Astrocyte (in vitro differentiated cells and primary cell): ENCODE results near the gene UGT3A1. TPM values are rescaled to one million over a fixed set of nuclear protein-coding genes. Genes with fewer than 3 reads are reported as not detected.

ENCODE experiments used
- DNase-seq: peaks from one replicate; pipeline ENCODE4 v3.0.0-alpha.2; 2010; ENCODE audit warnings: low read depth
- FAIRE-seq: peaks from 2 replicates; lab custom pipeline; 2011; peaks lifted over from hg19 to GRCh38; lab: Jason Lieb, UNC
- H2AFZ ChIP-seq: 2 replicates; pipeline ENCODE4 v1.6.0; 2012; ENCODE audit warnings: low read depth, low read length, inconsistent platforms
- H3K27ac ChIP-seq: 2 replicates; pipeline ENCODE4 v1.5.1; 2011; ENCODE audit warnings: low read depth, low read length, inconsistent platforms
- H3K27me3 ChIP-seq: 2 replicates; pipeline ENCODE4 v1.6.0; 2011; ENCODE audit warnings: low read length, inconsistent platforms; ENCODE audit not compliant: insufficient read depth
- H3K36me3 ChIP-seq: 2 replicates; pipeline ENCODE4 v1.5.1; 2011; ENCODE audit warnings: low read length, inconsistent platforms; ENCODE audit not compliant: insufficient read depth
- H3K4me1 ChIP-seq: 2 replicates; pipeline ENCODE4 v1.5.1; 2011; ENCODE audit warnings: low read length, inconsistent platforms; ENCODE audit not compliant: insufficient read depth
- H3K4me2 ChIP-seq: 2 replicates; pipeline ENCODE4 v1.6.0; 2012; ENCODE audit warnings: low read length, inconsistent platforms
- H3K4me3 ChIP-seq: 2 replicates; pipeline ENCODE4 v1.5.1; 2011; ENCODE audit warnings: low read depth, mild to moderate bottlenecking, low read length, inconsistent platforms; ENCODE audit not compliant: insufficient read depth
- H3K79me2 ChIP-seq: 2 replicates; pipeline ENCODE4 v1.6.0; 2012; ENCODE audit warnings: mild to moderate bottlenecking, low read length, inconsistent platforms; ENCODE audit not compliant: insufficient read depth
- H3K9ac ChIP-seq: 2 replicates; pipeline ENCODE4 v1.6.0; 2012; ENCODE audit warnings: mild to moderate bottlenecking, low read length, inconsistent platforms
- H3K9me3 ChIP-seq: 2 replicates; pipeline ENCODE4 v1.5.1; 2012; ENCODE audit warnings: low read depth, mild to moderate bottlenecking, low read length, inconsistent platforms; ENCODE audit not compliant: insufficient read depth
- H4K20me1 ChIP-seq: 2 replicates; pipeline ENCODE4 v1.6.0; 2012; ENCODE audit warnings: low read length, inconsistent platforms; ENCODE audit not compliant: insufficient read depth
- H3K27ac Mint-ChIP-seq: one replicate; pipeline ENCODE4 v1.8.0; 2021; ENCODE audit warnings: mild to moderate bottlenecking, mixed read lengths; ENCODE audit not compliant: unreplicated experiment
- H3K27me3 Mint-ChIP-seq: one replicate; pipeline ENCODE4 v1.8.0; 2021; ENCODE audit warnings: low read depth, mixed read lengths; ENCODE audit not compliant: unreplicated experiment
- H3K36me3 Mint-ChIP-seq: one replicate; pipeline ENCODE4 v1.8.0; 2021; ENCODE audit warnings: low read depth, mixed read lengths; ENCODE audit not compliant: unreplicated experiment
- H3K4me1 Mint-ChIP-seq: one replicate; pipeline ENCODE4 v1.8.0; 2021; ENCODE audit warnings: low read depth, mixed read lengths; ENCODE audit not compliant: unreplicated experiment
- H3K4me3 Mint-ChIP-seq: one replicate; pipeline ENCODE4 v1.8.0; 2021; ENCODE audit warnings: mild to moderate bottlenecking, moderate library complexity, mixed read lengths; ENCODE audit not compliant: unreplicated experiment
- H3K9me3 Mint-ChIP-seq: one replicate; pipeline ENCODE4 v1.8.0; 2021; ENCODE audit warnings: mild to moderate bottlenecking, mixed read lengths; ENCODE audit not compliant: unreplicated experiment
- CTCF ChIP-seq: IDR thresholded peaks from 2 replicates; pipeline ENCODE4 v1.5.1; 2011; ENCODE audit warnings: low read depth, mild to moderate bottlenecking, inconsistent platforms, low read length, moderate library complexity; ENCODE audit not compliant: insufficient read depth
- EZH2 ChIP-seq: IDR thresholded peaks from 2 replicates; pipeline ENCODE4 v1.6.1; 2012; ENCODE audit warnings: mild to moderate bottlenecking, low read length, inconsistent platforms; ENCODE audit not compliant: insufficient read depth
- total RNA-seq: library from RNA; stranded (reverse); gene quantifications from 2 replicates; pipeline ENCODE4 v1.2.1, GENCODE V29; 2021

Gene UGT3A1
- total RNA-seq, 1 donor from 2014 or later, result 0.14 TPM

- FAIRE-seq, result no peak
- no peak for DNase-seq
- Histone ChIP-seq H2AFZ (no peak overlapping the region), H3K9me3 (peaks cover 6% of the 10 kb centered on the region), H3K79me2 (no peaks in the 10 kb centered on the region), H3K4me1 (no peaks in the 10 kb centered on the region), H3K9ac (no peak overlapping the region), H3K4me3 (no peak overlapping the region), H3K4me2 (no peak overlapping the region), H3K27ac (no peak overlapping the region), H4K20me1 (no peaks in the 10 kb centered on the region), H3K27me3 (no peaks in the 10 kb centered on the region), H3K36me3 (no peaks in the 10 kb centered on the region)
- Mint-ChIP-seq H3K27me3 (no peaks in the 10 kb centered on the region), H3K27ac (no peak overlapping the region), H3K9me3 (peaks cover 10% of the 10 kb centered on the region), H3K4me3 (no peak overlapping the region), H3K36me3 (peaks cover 2% of the 10 kb centered on the region), H3K4me1 (no peaks in the 10 kb centered on the region)
- no peak for TF ChIP-seq CTCF
- TF ChIP-seq EZH2, result no peak
Observed at GRCh38 chr5:36009698-36010097, 18.5 kb upstream of the UGT3A1 start.

- H3K4me3 Mint-ChIP-seq, result no peak overlapping the region
- peaks cover 6% of the 10 kb centered on the region for H3K9me3 ChIP-seq
- H3K36me3 Mint-ChIP-seq, result peaks cover 2% of the 10 kb centered on the region
- TF ChIP-seq CTCF (no peak), EZH2 (no peak)
- H3K4me1 Mint-ChIP-seq, result no peaks in the 10 kb centered on the region
- no peak overlapping the region for H3K9ac ChIP-seq
- H4K20me1 ChIP-seq, result no peaks in the 10 kb centered on the region
- no peaks in the 10 kb centered on the region for H3K27me3 ChIP-seq
- H3K9me3 Mint-ChIP-seq, result peaks cover 1% of the 10 kb centered on the region
- no peak for DNase-seq
- no peaks in the 10 kb centered on the region for H3K36me3 ChIP-seq
- H3K27ac Mint-ChIP-seq, result no peak overlapping the region
- H3K27ac ChIP-seq, result no peak overlapping the region
- no peak overlapping the region for H3K4me3 ChIP-seq
- no peak overlapping the region for H2AFZ ChIP-seq
- H3K79me2 ChIP-seq, result no peaks in the 10 kb centered on the region
- H3K4me1 ChIP-seq, result no peaks in the 10 kb centered on the region
- H3K4me2 ChIP-seq, result no peak overlapping the region
- no peaks in the 10 kb centered on the region for H3K27me3 Mint-ChIP-seq
- no peak for FAIRE-seq
Observed at GRCh38 chr5:36007366-36007765, 16.2 kb upstream of the UGT3A1 start.

GRCh38 chr5:36006163-36006562, 15.0 kb upstream of the UGT3A1 start:
- H3K79me2 ChIP-seq, result no peaks in the 10 kb centered on the region
- H3K27me3 Mint-ChIP-seq, result no peaks in the 10 kb centered on the region
- H3K9ac ChIP-seq, result no peak overlapping the region
- FAIRE-seq (no peak), DNase-seq (no peak)
- H3K9me3 Mint-ChIP-seq, result peaks cover 1% of the 10 kb centered on the region
- H3K4me2 ChIP-seq, result no peak overlapping the region
- no peaks in the 10 kb centered on the region for H3K4me1 ChIP-seq
- TF ChIP-seq CTCF, result no peak
- no peak for TF ChIP-seq EZH2
- H3K27ac Mint-ChIP-seq, result no peak overlapping the region
- H3K27ac ChIP-seq, result no peak overlapping the region
- H3K4me1 Mint-ChIP-seq, result no peaks in the 10 kb centered on the region
- H3K36me3 ChIP-seq, result no peaks in the 10 kb centered on the region
- H3K9me3 ChIP-seq, result peaks cover 6% of the 10 kb centered on the region
- no peaks in the 10 kb centered on the region for H3K27me3 ChIP-seq
- peaks cover 2% of the 10 kb centered on the region for H3K36me3 Mint-ChIP-seq
- H3K4me3 Mint-ChIP-seq, result no peak overlapping the region
- H2AFZ ChIP-seq, result no peak overlapping the region
- H3K4me3 ChIP-seq, result no peak overlapping the region
- no peaks in the 10 kb centered on the region for H4K20me1 ChIP-seq
